Measurements from ENCODE around the gene IRF2. TPM values are rescaled to one million over a fixed set of nuclear protein-coding genes. Genes with fewer than 3 reads are reported as not detected.
A peak's percentile ranks its signal among the peaks of the same experiment; 100 is the strongest.

Gene IRF2
- total RNA-seq, 1 donor from 2014 or later = 18.8 TPM

GRCh38 chr4:184403384-184403781 is 71.0 kb downstream of the IRF2 start:
- no peaks in the 10 kb centered on the region for H3K9me3 ChIP-seq (ENCODE audit: control insufficient read depth in 3 of 3, low read length in 3 of 3)
- H3K4me1 ChIP-seq (ENCODE audit: control insufficient read depth in 3 of 3, insufficient read depth in 3 of 3, low read length in 3 of 3) = peaks cover 43 to 49% (median 45%) of the 10 kb centered on the region in 3 donors
- H3K4me3 ChIP-seq (ENCODE audit: low read length in 3 of 3) = no peak overlapping the region
- H3K27me3 ChIP-seq (ENCODE audit: control insufficient read depth in 3 of 3, insufficient read depth in 3 of 3, low read length in 3 of 3) = no peaks in the 10 kb centered on the region
- no peak overlapping the region for H3K27ac ChIP-seq (ENCODE audit: low read depth, low read length)
- peaks cover 29 to 38% (median 32%) of the 10 kb centered on the region in 3 donors for H3K36me3 ChIP-seq (ENCODE audit: control insufficient read depth in 3 of 3, insufficient read depth in 3 of 3, low read length in 3 of 3)
- H3K9ac ChIP-seq (ENCODE audit: low read depth in 1 of 3, low read length in 3 of 3) = no peak overlapping the region

- no peak overlapping the region for H3K27ac ChIP-seq (ENCODE audit: low read depth, low read length)
- H3K36me3 ChIP-seq (ENCODE audit: control insufficient read depth in 3 of 3, insufficient read depth in 3 of 3, low read length in 3 of 3) = peaks cover 27 to 36% (median 30%) of the 10 kb centered on the region in 3 donors
- peaks cover 43 to 48% (median 47%) of the 10 kb centered on the region in 3 donors for H3K4me1 ChIP-seq (ENCODE audit: control insufficient read depth in 3 of 3, insufficient read depth in 3 of 3, low read length in 3 of 3)
- H3K27me3 ChIP-seq (ENCODE audit: control insufficient read depth in 3 of 3, insufficient read depth in 3 of 3, low read length in 3 of 3) = no peaks in the 10 kb centered on the region
- H3K9me3 ChIP-seq (ENCODE audit: control insufficient read depth in 3 of 3, low read length in 3 of 3) = no peaks in the 10 kb centered on the region
- H3K9ac ChIP-seq (ENCODE audit: low read depth in 1 of 3, low read length in 3 of 3) = no peak overlapping the region
- no peak overlapping the region for H3K4me3 ChIP-seq (ENCODE audit: low read length in 3 of 3)
These were observed 71.5 kb downstream of the IRF2 start for GRCh38 chr4:184402740-184403383.

GRCh38 chr4:184402239-184402638 is 72.1 kb downstream of the IRF2 start:
- Histone ChIP-seq H3K9me3 (ENCODE audit: control insufficient read depth in 3 of 3, low read length in 3 of 3) (no peaks in the 10 kb centered on the region), H3K9ac (ENCODE audit: low read depth in 1 of 3, low read length in 3 of 3) (peak overlapping the region in 1 of 3 donors; percentile 28), H3K4me1 (ENCODE audit: control insufficient read depth in 3 of 3, insufficient read depth in 3 of 3, low read length in 3 of 3) (peaks cover 44 to 50% (median 47%) of the 10 kb centered on the region in 3 donors), H3K36me3 (ENCODE audit: control insufficient read depth in 3 of 3, insufficient read depth in 3 of 3, low read length in 3 of 3) (peaks cover 21 to 36% (median 28%) of the 10 kb centered on the region in 3 donors), H3K27ac (ENCODE audit: low read depth, low read length) (peak overlapping the region; percentile 75), H3K4me3 (ENCODE audit: low read length in 3 of 3) (no peak overlapping the region), H3K27me3 (ENCODE audit: control insufficient read depth in 3 of 3, insufficient read depth in 3 of 3, low read length in 3 of 3) (no peaks in the 10 kb centered on the region)

GRCh38 chr4:184401397-184402171 is 72.8 kb downstream of the IRF2 start:
- Histone ChIP-seq H3K27ac (ENCODE audit: low read depth, low read length) (peak overlapping the region; percentile 75), H3K9ac (ENCODE audit: low read depth in 1 of 3, low read length in 3 of 3) (peak overlapping the region in 1 of 3 donors; percentile 28), H3K4me3 (ENCODE audit: low read length in 3 of 3) (no peak overlapping the region), H3K27me3 (ENCODE audit: control insufficient read depth in 3 of 3, insufficient read depth in 3 of 3, low read length in 3 of 3) (no peaks in the 10 kb centered on the region), H3K9me3 (ENCODE audit: control insufficient read depth in 3 of 3, low read length in 3 of 3) (no peaks in the 10 kb centered on the region), H3K36me3 (ENCODE audit: control insufficient read depth in 3 of 3, insufficient read depth in 3 of 3, low read length in 3 of 3) (peaks cover 23 to 33% (median 27%) of the 10 kb centered on the region in 3 donors), H3K4me1 (ENCODE audit: control insufficient read depth in 3 of 3, insufficient read depth in 3 of 3, low read length in 3 of 3) (peaks cover 46 to 54% (median 50%) of the 10 kb centered on the region in 3 donors)

GRCh38 chr4:184400891-184401290 is 73.5 kb downstream of the IRF2 start:
- no peak overlapping the region for H3K9ac ChIP-seq (ENCODE audit: low read depth in 1 of 3, low read length in 3 of 3)
- H3K27me3 ChIP-seq (ENCODE audit: control insufficient read depth in 3 of 3, insufficient read depth in 3 of 3, low read length in 3 of 3) = no peaks in the 10 kb centered on the region
- no peaks in the 10 kb centered on the region for H3K9me3 ChIP-seq (ENCODE audit: control insufficient read depth in 3 of 3, low read length in 3 of 3)
- H3K4me3 ChIP-seq (ENCODE audit: low read length in 3 of 3) = no peak overlapping the region
- H3K27ac ChIP-seq (ENCODE audit: low read depth, low read length) = peak overlapping the region; percentile 75
- peaks cover 48 to 60% (median 55%) of the 10 kb centered on the region in 3 donors for H3K4me1 ChIP-seq (ENCODE audit: control insufficient read depth in 3 of 3, insufficient read depth in 3 of 3, low read length in 3 of 3)
- peaks cover 21 to 30% (median 23%) of the 10 kb centered on the region in 3 donors for H3K36me3 ChIP-seq (ENCODE audit: control insufficient read depth in 3 of 3, insufficient read depth in 3 of 3, low read length in 3 of 3)

GRCh38 chr4:184400375-184400870 is 73.9 kb downstream of the IRF2 start:
- Histone ChIP-seq H3K9me3 (ENCODE audit: control insufficient read depth in 3 of 3, low read length in 3 of 3) (no peaks in the 10 kb centered on the region), H3K27me3 (ENCODE audit: control insufficient read depth in 3 of 3, insufficient read depth in 3 of 3, low read length in 3 of 3) (no peaks in the 10 kb centered on the region), H3K9ac (ENCODE audit: low read depth in 1 of 3, low read length in 3 of 3) (no peak overlapping the region), H3K4me1 (ENCODE audit: control insufficient read depth in 3 of 3, insufficient read depth in 3 of 3, low read length in 3 of 3) (peaks cover 48 to 64% (median 60%) of the 10 kb centered on the region in 3 donors), H3K36me3 (ENCODE audit: control insufficient read depth in 3 of 3, insufficient read depth in 3 of 3, low read length in 3 of 3) (peaks cover 17 to 25% (median 19%) of the 10 kb centered on the region in 3 donors), H3K4me3 (ENCODE audit: low read length in 3 of 3) (no peak overlapping the region), H3K27ac (ENCODE audit: low read depth, low read length) (peak overlapping the region; percentile 75)

- peak overlapping the region in 2 of 3 donors; percentile 4 to 46 for H3K9ac ChIP-seq (ENCODE audit: low read depth in 1 of 3, low read length in 3 of 3)
- peaks cover 14 to 25% (median 15%) of the 10 kb centered on the region in 3 donors for H3K36me3 ChIP-seq (ENCODE audit: control insufficient read depth in 3 of 3, insufficient read depth in 3 of 3, low read length in 3 of 3)
- peak overlapping the region; percentile 75 for H3K27ac ChIP-seq (ENCODE audit: low read depth, low read length)
- peak overlapping the region in 1 of 3 donors; percentile 47 for H3K4me3 ChIP-seq (ENCODE audit: low read length in 3 of 3)
- H3K27me3 ChIP-seq (ENCODE audit: control insufficient read depth in 3 of 3, insufficient read depth in 3 of 3, low read length in 3 of 3) = no peaks in the 10 kb centered on the region
- peaks cover 48 to 69% (median 62%) of the 10 kb centered on the region in 3 donors for H3K4me1 ChIP-seq (ENCODE audit: control insufficient read depth in 3 of 3, insufficient read depth in 3 of 3, low read length in 3 of 3)
- H3K9me3 ChIP-seq (ENCODE audit: control insufficient read depth in 3 of 3, low read length in 3 of 3) = no peaks in the 10 kb centered on the region
These were observed 74.8 kb downstream of the IRF2 start for GRCh38 chr4:184399512-184399908.

GRCh38 chr4:184398741-184399511 is 75.4 kb downstream of the IRF2 start:
- peaks cover 13 to 25% (median 20%) of the 10 kb centered on the region in 3 donors for H3K36me3 ChIP-seq (ENCODE audit: control insufficient read depth in 3 of 3, insufficient read depth in 3 of 3, low read length in 3 of 3)
- H3K4me3 ChIP-seq (ENCODE audit: low read length in 3 of 3) = peak overlapping the region in 2 of 3 donors; percentile 5 to 47
- no peaks in the 10 kb centered on the region for H3K9me3 ChIP-seq (ENCODE audit: control insufficient read depth in 3 of 3, low read length in 3 of 3)
- peak overlapping the region in 2 of 3 donors; percentile 4 to 46 for H3K9ac ChIP-seq (ENCODE audit: low read depth in 1 of 3, low read length in 3 of 3)
- H3K4me1 ChIP-seq (ENCODE audit: control insufficient read depth in 3 of 3, insufficient read depth in 3 of 3, low read length in 3 of 3) = peaks cover 48 to 71% (median 62%) of the 10 kb centered on the region in 3 donors
- H3K27ac ChIP-seq (ENCODE audit: low read depth, low read length) = peak overlapping the region; percentile 75
- no peaks in the 10 kb centered on the region for H3K27me3 ChIP-seq (ENCODE audit: control insufficient read depth in 3 of 3, insufficient read depth in 3 of 3, low read length in 3 of 3)

- Histone ChIP-seq H3K4me3 (ENCODE audit: low read length in 3 of 3) (peak overlapping the region in 1 of 3 donors; percentile 24), H3K4me1 (ENCODE audit: control insufficient read depth in 3 of 3, insufficient read depth in 3 of 3, low read length in 3 of 3) (peaks cover 48 to 76% (median 64%) of the 10 kb centered on the region in 3 donors), H3K36me3 (ENCODE audit: control insufficient read depth in 3 of 3, insufficient read depth in 3 of 3, low read length in 3 of 3) (peaks cover 17 to 28% (median 20%) of the 10 kb centered on the region in 3 donors), H3K9me3 (ENCODE audit: control insufficient read depth in 3 of 3, low read length in 3 of 3) (no peaks in the 10 kb centered on the region), H3K27me3 (ENCODE audit: control insufficient read depth in 3 of 3, insufficient read depth in 3 of 3, low read length in 3 of 3) (no peaks in the 10 kb centered on the region), H3K27ac (ENCODE audit: low read depth, low read length) (peak overlapping the region; percentile 61), H3K9ac (ENCODE audit: low read depth in 1 of 3, low read length in 3 of 3) (no peak overlapping the region)
These were observed 76.7 kb downstream of the IRF2 start for GRCh38 chr4:184397516-184398163.
